Thymus (tissue), 11 donors: ENCODE data around the gene CT47C1. TPM values are rescaled to one million over a fixed set of nuclear protein-coding genes. Genes with fewer than 3 reads are reported as not detected.

Experiments used
- DNase-seq, 9 donors: peaks; one replicate each; pipeline ENCODE4 v3.0.0-alpha.2; 2013; ENCODE audit warnings: low spot score in 9 of 9, low read depth in 6 of 9, missing footprints in 1 of 9
- H3K27ac ChIP-seq, 2 donors: one replicate each; pipeline ENCODE4 v1.5.1; 2013; ENCODE audit warnings: control low read depth in 1 of 2, low read depth in 1 of 2, low read length in 1 of 2, mild to moderate bottlenecking in 1 of 2, moderate library complexity in 1 of 2
- H3K27me3 ChIP-seq, 2 donors: one replicate each; pipeline ENCODE4 v1.5.1; 2013; ENCODE audit warnings: low read length in 1 of 2; ENCODE audit not compliant: control insufficient read depth in 2 of 2, insufficient read depth in 1 of 2
- H3K36me3 ChIP-seq, 2 donors: one replicate each; pipeline ENCODE4 v1.5.1; 2013; ENCODE audit warnings: low read length in 1 of 2, mild to moderate bottlenecking in 1 of 2, moderate library complexity in 1 of 2; ENCODE audit not compliant: control insufficient read depth in 2 of 2, insufficient read depth in 2 of 2
- H3K4me1 ChIP-seq, 2 donors: one replicate each; pipeline ENCODE4 v1.5.1; 2013; ENCODE audit warnings: low read length in 2 of 2; ENCODE audit not compliant: control insufficient read depth in 2 of 2, insufficient read depth in 2 of 2
- H3K4me3 ChIP-seq, 2 donors: one replicate each; pipeline ENCODE4 v1.5.1; 2013; ENCODE audit warnings: low read length in 2 of 2, control low read depth in 1 of 2, mild to moderate bottlenecking in 1 of 2
- H3K9me3 ChIP-seq, 2 donors: one replicate each; pipeline ENCODE4 v1.5.1; 2013; ENCODE audit warnings: low read length in 1 of 2, mild to moderate bottlenecking in 1 of 2; ENCODE audit not compliant: control insufficient read depth in 2 of 2, insufficient read depth in 1 of 2
- whole genome bisulfite sequencing: extraction: QIAGEN DNeasy Blood & Tissue Kit; methylation state at CpG from one replicate; pipeline ENCODE4 v1.1.7; 2013; 5-methylcytosine and 5-hydroxymethylcytosine counted together
- polyA plus RNA-seq: library from polyadenylated mRNA; stranded (reverse); fragments of 200-250 nt; gene quantifications from one replicate; pipeline ENCODE4 v1.2.3, GENCODE V29; 2013
- total RNA-seq: library from RNA; stranded (reverse); fragments of 120-200 nt; gene quantifications from one replicate; pipeline ENCODE4 v1.2.4, GENCODE V29; 2013
- donor health status: healthy.

CT47C1 gene
- total and polyA plus RNA-seq, 2 donors = not detected

GRCh38 chrX:119089619-119090018 lies 16.8 kb downstream of the CT47C1 start:
- H3K27ac ChIP-seq = no peak overlapping the region
- no peak overlapping the region for H3K4me3 ChIP-seq
- no peaks in the 10 kb centered on the region for H3K36me3 ChIP-seq
- H3K9me3 ChIP-seq = no peaks in the 10 kb centered on the region
- no peaks in the 10 kb centered on the region for H3K27me3 ChIP-seq
- H3K4me1 ChIP-seq = no peaks in the 10 kb centered on the region
- DNase-seq = no peak
- WGBS = 90% methylated on average over 1 of the region's 1 CpG

DNA sequence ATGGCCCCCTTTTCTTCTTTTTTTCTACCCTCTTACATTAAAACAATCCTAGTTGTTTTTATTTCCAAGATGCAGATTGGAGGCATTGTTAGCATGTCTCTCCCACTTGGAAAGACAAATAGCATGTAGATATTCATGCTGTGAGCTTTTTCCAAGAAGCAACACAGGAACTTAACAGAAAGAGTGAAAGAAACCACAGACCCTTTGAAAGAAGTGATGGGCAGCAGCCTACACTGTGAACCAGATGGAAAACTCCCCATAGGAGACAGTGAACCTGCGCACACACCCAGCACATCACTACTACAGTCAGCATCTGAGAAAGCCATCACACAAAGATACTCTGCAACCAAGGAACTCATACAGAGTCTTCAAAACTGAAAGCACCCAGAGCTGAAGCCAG lies 17.8 kb downstream of the CT47C1 start:
- WGBS = 100% methylated on average over 1 of the region's 1 CpG
- H3K36me3 ChIP-seq = no peaks in the 10 kb centered on the region
- no peak overlapping the region for H3K4me3 ChIP-seq
- H3K27me3 ChIP-seq = no peaks in the 10 kb centered on the region
- H3K27ac ChIP-seq = no peak overlapping the region
- no peak for DNase-seq
- no peaks in the 10 kb centered on the region for H3K4me1 ChIP-seq
- no peaks in the 10 kb centered on the region for H3K9me3 ChIP-seq

- H3K36me3 ChIP-seq = no peaks in the 10 kb centered on the region
- no peak overlapping the region for H3K27ac ChIP-seq
- H3K4me3 ChIP-seq = no peak overlapping the region
- WGBS = 95% methylated on average over 7 of the region's 7 CpGs
- no peak for DNase-seq
- no peaks in the 10 kb centered on the region for H3K4me1 ChIP-seq
- no peaks in the 10 kb centered on the region for H3K9me3 ChIP-seq
- no peaks in the 10 kb centered on the region for H3K27me3 ChIP-seq
Measured at GRCh38 chrX:119093991-119094735, 21.4 kb downstream of the CT47C1 start.

DNA sequence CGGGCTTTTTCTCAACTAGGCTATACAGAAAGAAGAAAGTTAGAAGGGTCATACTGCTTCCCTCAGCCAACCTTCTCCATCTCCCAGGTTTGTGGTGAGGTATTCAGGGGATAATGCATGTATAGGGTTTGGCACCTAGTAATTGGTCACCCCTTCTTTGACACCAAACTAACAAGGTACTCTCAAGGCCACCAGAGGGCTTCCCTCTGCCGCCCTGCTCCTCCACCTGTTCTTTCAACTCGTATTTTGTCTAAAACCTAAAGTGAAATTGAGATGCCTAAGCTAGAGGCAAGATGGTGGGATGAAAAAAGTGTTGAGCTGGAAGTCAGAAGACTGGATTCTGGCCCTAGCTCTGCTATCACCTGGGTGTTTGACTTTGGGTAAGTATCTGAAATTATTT lies 22.0 kb downstream of the CT47C1 start:
- WGBS = 92% methylated on average over 3 of the region's 3 CpGs

GRCh38 chrX:119095936-119096335 lies 23.1 kb downstream of the CT47C1 start:
- Histone ChIP-seq H3K27ac (no peak overlapping the region), H3K4me3 (no peak overlapping the region), H3K36me3 (no peaks in the 10 kb centered on the region), H3K27me3 (no peaks in the 10 kb centered on the region), H3K9me3 (no peaks in the 10 kb centered on the region), H3K4me1 (no peaks in the 10 kb centered on the region)
- DNase-seq = no peak

More for the DNA sequence above, 22.0 kb downstream of the CT47C1 start:
- Histone ChIP-seq H3K27ac (no peak overlapping the region), H3K4me3 (no peak overlapping the region), H3K9me3 (no peaks in the 10 kb centered on the region), H3K4me1 (no peaks in the 10 kb centered on the region), H3K36me3 (no peaks in the 10 kb centered on the region), H3K27me3 (no peaks in the 10 kb centered on the region)
- DNase-seq = no peak

GRCh38 chrX:119101168-119101567 lies 28.4 kb downstream of the CT47C1 start:
- H3K27me3 ChIP-seq = no peaks in the 10 kb centered on the region
- no peaks in the 10 kb centered on the region for H3K9me3 ChIP-seq

DNA sequence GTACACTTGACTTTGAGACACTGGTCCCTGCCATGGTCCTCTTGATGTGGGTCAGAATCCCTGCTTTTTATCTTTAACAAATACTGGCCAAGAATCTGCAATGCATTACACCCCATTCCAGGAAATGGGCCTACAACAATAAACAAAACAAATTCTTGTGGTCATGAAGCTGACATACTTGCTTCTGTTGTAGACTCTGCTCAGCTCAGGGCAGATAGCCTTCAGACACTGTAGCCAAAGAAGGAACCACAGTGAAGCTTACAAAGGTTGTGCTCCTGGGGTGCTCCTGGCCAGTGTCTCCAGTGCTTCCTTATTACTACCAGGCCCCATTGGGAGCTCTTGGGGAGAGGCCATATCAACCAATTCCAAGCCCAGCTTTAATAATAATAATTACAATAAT lies 33.0 kb downstream of the CT47C1 start:
- Histone ChIP-seq H3K4me3 (no peak overlapping the region), H3K27ac (no peak overlapping the region), H3K36me3 (no peaks in the 10 kb centered on the region), H3K9me3 (no peaks in the 10 kb centered on the region), H3K4me1 (no peaks in the 10 kb centered on the region), H3K27me3 (no peaks in the 10 kb centered on the region)
- DNase-seq = no peak

More at GRCh38 chrX:119101168-119101567, 28.4 kb downstream of the CT47C1 start:
- WGBS = 89% methylated on average over 1 of the region's 1 CpG
- DNase-seq = no peak
- Histone ChIP-seq H3K4me3 (no peak overlapping the region), H3K4me1 (no peaks in the 10 kb centered on the region), H3K27ac (no peak overlapping the region), H3K36me3 (no peaks in the 10 kb centered on the region)

GRCh38 chrX:119107206-119107605 lies 34.4 kb downstream of the CT47C1 start:
- no peaks in the 10 kb centered on the region for H3K9me3 ChIP-seq
- DNase-seq = no peak
- H3K4me3 ChIP-seq = no peak overlapping the region
- H3K27ac ChIP-seq = no peak overlapping the region
- H3K27me3 ChIP-seq = no peaks in the 10 kb centered on the region
- no peaks in the 10 kb centered on the region for H3K36me3 ChIP-seq
- no peaks in the 10 kb centered on the region for H3K4me1 ChIP-seq

- no peaks in the 10 kb centered on the region for H3K27me3 ChIP-seq
- peak; percentile 8 to 65 (median 23) for DNase-seq
- H3K9me3 ChIP-seq = no peaks in the 10 kb centered on the region
- H3K27ac ChIP-seq = no peak overlapping the region
- H3K4me3 ChIP-seq = no peak overlapping the region
- H3K36me3 ChIP-seq = no peaks in the 10 kb centered on the region
- H3K4me1 ChIP-seq = no peaks in the 10 kb centered on the region
- WGBS = 11% methylated on average over 6 of the region's 6 CpGs
Measured at GRCh38 chrX:119118780-119119395, 46.1 kb downstream of the CT47C1 start.
